GM23338 (cell line): ENCODE results near the gene WBP4.

Experiments
- EZH2 ChIP-seq: fragments of 200-600 bp; sonication (generic); IDR thresholded peaks from one replicate; pipeline ENCODE4 v1.8.0; 2017; ENCODE audit warnings: antibody characterized with exemption, mild to moderate bottlenecking, low read depth; ENCODE audit not compliant: unreplicated experiment
- REST ChIP-seq: IDR thresholded peaks from one replicate; pipeline ENCODE4 v1.6.1; 2018; ENCODE audit warnings: antibody characterized with exemption; ENCODE audit not compliant: unreplicated experiment
- TF ChIP-seq, protein P1 (sequence below), 2 experiments: fragments of 200-600 bp in 1 of 2; sonication (generic) in 1 of 2; conservative IDR thresholded peaks; 2 replicates each; pipeline versions ENCODE4 v1.5.1 to v1.6.1; 2016 to 2017; ENCODE audit warnings: antibody characterized with exemption in 2 of 2, low read depth in 2 of 2, mild to moderate bottlenecking in 2 of 2, moderate library complexity in 1 of 2

DNA sequence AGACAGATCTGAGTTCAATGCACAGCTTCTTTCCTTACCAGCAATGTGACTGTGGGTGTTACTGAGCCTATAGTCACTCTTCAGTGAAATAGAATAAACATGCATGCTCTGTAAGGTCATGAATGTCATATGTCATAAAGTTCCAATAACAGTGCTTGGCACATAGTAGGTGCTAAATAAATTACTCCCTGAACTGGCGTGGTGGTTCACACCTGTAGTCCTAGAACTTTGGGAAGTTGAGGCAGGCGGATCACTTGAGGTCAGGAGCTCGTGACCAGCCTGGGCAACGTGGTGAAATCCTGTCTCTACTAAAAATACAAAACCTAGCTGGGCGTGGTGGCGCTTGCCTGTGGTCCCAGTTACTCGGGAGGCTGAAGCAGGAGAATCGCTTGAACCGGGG, 13.2 kb downstream of the WBP4 start:
- TF ChIP-seq EZH2 = no peak
- no peak for TF ChIP-seq REST
- TF ChIP-seq, protein P1, sequence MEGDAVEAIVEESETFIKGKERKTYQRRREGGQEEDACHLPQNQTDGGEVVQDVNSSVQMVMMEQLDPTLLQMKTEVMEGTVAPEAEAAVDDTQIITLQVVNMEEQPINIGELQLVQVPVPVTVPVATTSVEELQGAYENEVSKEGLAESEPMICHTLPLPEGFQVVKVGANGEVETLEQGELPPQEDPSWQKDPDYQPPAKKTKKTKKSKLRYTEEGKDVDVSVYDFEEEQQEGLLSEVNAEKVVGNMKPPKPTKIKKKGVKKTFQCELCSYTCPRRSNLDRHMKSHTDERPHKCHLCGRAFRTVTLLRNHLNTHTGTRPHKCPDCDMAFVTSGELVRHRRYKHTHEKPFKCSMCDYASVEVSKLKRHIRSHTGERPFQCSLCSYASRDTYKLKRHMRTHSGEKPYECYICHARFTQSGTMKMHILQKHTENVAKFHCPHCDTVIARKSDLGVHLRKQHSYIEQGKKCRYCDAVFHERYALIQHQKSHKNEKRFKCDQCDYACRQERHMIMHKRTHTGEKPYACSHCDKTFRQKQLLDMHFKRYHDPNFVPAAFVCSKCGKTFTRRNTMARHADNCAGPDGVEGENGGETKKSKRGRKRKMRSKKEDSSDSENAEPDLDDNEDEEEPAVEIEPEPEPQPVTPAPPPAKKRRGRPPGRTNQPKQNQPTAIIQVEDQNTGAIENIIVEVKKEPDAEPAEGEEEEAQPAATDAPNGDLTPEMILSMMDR (conservative IDR thresholded peaks at IDR 0.05; ENCODE audit: low read depth in 2 of 2) = no peak
